ENCODE data around the gene EGF.

DNA sequence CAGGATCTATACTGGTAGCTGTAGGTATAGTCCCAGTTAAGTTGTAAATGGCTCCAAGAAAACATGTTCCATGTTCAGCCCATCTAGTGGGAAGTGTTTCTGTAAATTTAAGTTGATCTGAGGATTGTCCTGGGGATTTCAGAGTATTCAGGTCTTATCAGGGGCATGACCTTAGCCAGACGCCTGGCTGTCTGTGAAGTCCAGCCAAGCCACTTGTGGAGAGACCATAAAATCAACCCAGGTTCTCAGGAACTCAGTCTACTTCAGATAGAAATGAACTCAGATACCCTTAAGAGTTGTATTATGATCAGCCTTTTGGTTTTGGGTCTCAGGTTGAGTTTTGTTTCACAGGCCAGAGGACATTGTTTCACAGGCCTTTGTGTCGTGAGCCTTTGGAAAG, 95.9 kb downstream of the EGF start:
- TF ChIP-seq, protein P1, sequence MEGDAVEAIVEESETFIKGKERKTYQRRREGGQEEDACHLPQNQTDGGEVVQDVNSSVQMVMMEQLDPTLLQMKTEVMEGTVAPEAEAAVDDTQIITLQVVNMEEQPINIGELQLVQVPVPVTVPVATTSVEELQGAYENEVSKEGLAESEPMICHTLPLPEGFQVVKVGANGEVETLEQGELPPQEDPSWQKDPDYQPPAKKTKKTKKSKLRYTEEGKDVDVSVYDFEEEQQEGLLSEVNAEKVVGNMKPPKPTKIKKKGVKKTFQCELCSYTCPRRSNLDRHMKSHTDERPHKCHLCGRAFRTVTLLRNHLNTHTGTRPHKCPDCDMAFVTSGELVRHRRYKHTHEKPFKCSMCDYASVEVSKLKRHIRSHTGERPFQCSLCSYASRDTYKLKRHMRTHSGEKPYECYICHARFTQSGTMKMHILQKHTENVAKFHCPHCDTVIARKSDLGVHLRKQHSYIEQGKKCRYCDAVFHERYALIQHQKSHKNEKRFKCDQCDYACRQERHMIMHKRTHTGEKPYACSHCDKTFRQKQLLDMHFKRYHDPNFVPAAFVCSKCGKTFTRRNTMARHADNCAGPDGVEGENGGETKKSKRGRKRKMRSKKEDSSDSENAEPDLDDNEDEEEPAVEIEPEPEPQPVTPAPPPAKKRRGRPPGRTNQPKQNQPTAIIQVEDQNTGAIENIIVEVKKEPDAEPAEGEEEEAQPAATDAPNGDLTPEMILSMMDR (conservative IDR thresholded peaks at IDR 0.05 in 1 of 2, IDR thresholded peaks at IDR 0.05 in 1 of 2; ENCODE audit: extremely low read depth in 1 of 2, insufficient read depth in 1 of 2, low read depth in 1 of 2, low read length in 2 of 2) = no peak
- no peak for TF ChIP-seq EZH2 (IDR thresholded peaks at IDR 0.05; ENCODE audit: borderline replicate concordance, low read length)
